H1 (cell line): ENCODE results near the gene KRT17. TPM values are rescaled to one million over a fixed set of nuclear protein-coding genes. Genes with fewer than 3 reads are reported as not detected.

Experiments used
- CHD7 ChIP-seq: fragments of 300-600 bp; sonication (generic); IDR thresholded peaks from 2 replicates; pipeline ENCODE4 v1.7.1; 2012; ENCODE audit warnings: low read length, moderate library complexity, mild to moderate bottlenecking, inconsistent platforms; ENCODE audit not compliant: insufficient replicate concordance
- polyA plus RNA-seq, 7 experiments: library from polyadenylated mRNA; depleted of rRNA in 3 of 7; stranded (reverse) in 5 of 7; unstranded in 2 of 7; fragments of >200 nt in 5 of 7; fragments of 200-250 nt in 2 of 7; gene quantifications; 1 replicate in 5 of 7; 2 replicates in 1 of 7; 4 replicates in 1 of 7; pipeline versions ENCODE4 v1.2.1 to v1.2.3, GENCODE V29; 2011 to 2013; ENCODE audit warnings: missing spikeins in 2 of 7, mixed read lengths in 2 of 7
- total RNA-seq: library from RNA; stranded (reverse); fragmentation: NEBNext Ultra II Directional; extraction: Animal tissue kit (Norgen Biotek cat#: 25700); gene quantifications from 2 replicates; pipeline ENCODE4 v1.2.1, GENCODE V29; 2021

The KRT17 gene
- total and polyA plus RNA-seq, 2 of the 8 experiments (the other 6 are each of a cell fraction or from before 2014, with no cell fraction given): 0.50 to 0.95 TPM

GRCh38 chr17:41649923-41650519 is 25.6 kb upstream of the KRT17 start (continued):
- TF ChIP-seq CHD7: no peak
- TF ChIP-seq, all 59 proteins: peak for 1
